GM12878 (cell line): ENCODE results near the gene MAN2B2.

Experiments used
- BCL3 ChIP-seq: IDR thresholded peaks from 2 replicates; pipeline ENCODE4 v1.6.1; 2011; ENCODE audit warnings: borderline replicate concordance, low read depth, mild to moderate bottlenecking, moderate library complexity, low read length; ENCODE audit not compliant: insufficient read depth, poor library complexity, severe bottlenecking
- CHD4 ChIP-seq: fragments of 200-600 bp; sonication (generic); IDR thresholded peaks from 2 replicates; pipeline ENCODE4 v1.6.1; 2016; ENCODE audit warnings: mild to moderate bottlenecking
- CREM ChIP-seq: IDR thresholded peaks from 2 replicates; pipeline ENCODE4 v1.6.1; 2014; ENCODE audit warnings: antibody characterized with exemption, low read depth
- CTCF ChIP-seq, 3 experiments: IDR thresholded peaks in 2 of 3; conservative IDR thresholded peaks in 1 of 3; 2 replicates each; pipeline ENCODE4 v1.5.1; 2011; ENCODE audit warnings: low read depth in 3 of 3, low read length in 3 of 3, mild to moderate bottlenecking in 3 of 3, control low read depth in 2 of 3, moderate library complexity in 2 of 3, inconsistent platforms in 1 of 3, mixed read lengths in 1 of 3; ENCODE audit not compliant: control insufficient read depth in 2 of 3, insufficient read depth in 1 of 3; ENCODE audit errors: extremely low read depth in 1 of 3
- HDAC6 ChIP-seq: fragments of 200-600 bp; sonication (generic); IDR thresholded peaks from one replicate; pipeline ENCODE4 v1.8.0; 2017; ENCODE audit warnings: antibody characterized with exemption; ENCODE audit not compliant: unreplicated experiment
- RCOR1 ChIP-seq: conservative IDR thresholded peaks from 2 replicates; pipeline ENCODE4 v1.6.1; 2012; ENCODE audit warnings: low read depth, low read length, improper control_type of control experiment
- YBX1 ChIP-seq: fragments of 450-650 bp; IDR thresholded peaks from 2 replicates; pipeline ENCODE4 v1.6.1; 2016; ENCODE audit warnings: antibody characterized with exemption

GRCh38 chr4:6549890-6550620 is 24.9 kb upstream of the MAN2B2 start:
- TF ChIP-seq HDAC6 (no peak), CREM (no peak), CHD4 (no peak), BCL3 (no peak), CTCF (IDR thresholded peaks at IDR 0.05 in 2 of 3, conservative IDR thresholded peaks at IDR 0.05 in 1 of 3; ENCODE audit: control insufficient read depth in 2 of 3, extremely low read depth in 1 of 3, insufficient read depth in 1 of 3, low read depth in 3 of 3, low read length in 3 of 3) (no peak), YBX1 (no peak), RCOR1 (no peak)
